LoVo (cell line): ENCODE results near the gene APAF1.

Source experiments
- DNase-seq: peaks from one replicate; pipeline ENCODE4 v3.0.0-alpha.2; 2016; ENCODE audit warnings: low spot score

The APAF1 gene

GRCh38 chr12:98725476-98726247 lies 80.6 kb downstream of the APAF1 start:
- peak; percentile 56 for DNase-seq

DNA sequence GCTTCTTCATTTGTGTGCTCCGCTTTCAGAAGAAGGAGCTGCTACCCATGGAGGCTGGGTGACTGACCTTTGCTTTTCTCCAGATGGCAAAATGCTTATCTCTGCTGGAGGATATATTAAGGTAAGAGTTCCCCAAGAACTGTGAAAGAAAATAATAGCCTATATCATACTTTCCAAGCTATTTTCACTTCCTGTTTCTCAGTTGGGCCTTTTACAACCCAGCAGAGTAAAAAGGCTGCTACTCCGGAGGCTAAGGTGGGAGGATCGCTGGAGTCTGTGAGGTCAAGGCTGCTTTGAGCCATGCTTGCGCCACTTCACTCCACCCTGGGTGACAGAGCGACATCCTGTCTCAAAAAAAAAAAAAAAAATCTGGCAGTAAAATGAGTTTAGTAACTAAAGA lies 82.1 kb downstream of the APAF1 start:
- DNase-seq: no peak

- DNase-seq: no peak
Observed at GRCh38 chr12:98730412-98730811, 85.3 kb downstream of the APAF1 start.

GRCh38 chr12:98733667-98734350 lies 88.7 kb downstream of the APAF1 start:
- DNase-seq: no peak

- DNase-seq: no peak
Observed at GRCh38 chr12:98735821-98736220, 90.7 kb downstream of the APAF1 start.

- DNase-seq: no peak
Observed at GRCh38 chr12:98736352-98737321, 91.5 kb downstream of the APAF1 start.

- no peak for DNase-seq
Observed at GRCh38 chr12:98737322-98737712, 92.2 kb downstream of the APAF1 start.

DNA sequence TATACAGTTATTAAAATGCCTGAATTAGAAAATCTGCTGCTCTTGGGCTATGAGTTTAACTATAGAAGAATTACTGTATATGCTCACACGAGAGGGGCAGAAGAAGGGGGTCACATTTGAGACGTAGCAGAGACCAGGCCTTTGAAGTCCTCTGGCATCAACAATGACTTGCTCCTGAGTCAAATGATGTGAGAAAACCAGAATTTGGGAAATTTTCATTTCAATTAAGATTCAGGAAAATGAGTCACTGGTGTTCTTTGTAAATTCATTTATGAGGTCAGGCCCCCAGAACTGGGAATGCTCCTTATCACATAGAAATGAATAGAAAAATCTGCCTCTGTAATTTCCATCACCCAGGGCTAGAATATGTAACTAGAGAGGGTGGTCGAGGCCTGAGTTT lies 92.9 kb downstream of the APAF1 start:
- no peak for DNase-seq

- no peak for DNase-seq
Observed at GRCh38 chr12:98738539-98738938, 93.4 kb downstream of the APAF1 start.

GRCh38 chr12:98740751-98741150 lies 95.7 kb downstream of the APAF1 start:
- DNase-seq: no peak

DNA sequence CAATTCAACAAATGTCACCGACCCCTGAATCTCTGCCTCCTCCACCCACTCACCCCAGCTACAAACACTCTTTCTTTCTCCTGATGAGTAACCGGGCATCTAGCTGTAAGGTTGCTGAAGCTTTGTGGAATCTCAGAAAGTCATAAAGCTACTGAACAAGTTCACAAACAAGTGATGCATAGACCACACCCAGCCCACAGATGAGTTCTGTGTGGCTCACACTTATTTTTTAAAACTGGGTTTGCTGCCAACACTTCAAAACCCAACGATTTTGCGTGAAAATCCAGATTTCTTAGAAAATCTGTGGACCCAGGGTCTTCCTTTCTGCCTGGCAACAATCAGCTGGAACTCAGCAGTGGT lies 96.1 kb downstream of the APAF1 start:
- no peak for DNase-seq

GRCh38 chr12:98741556-98742265 lies 96.6 kb downstream of the APAF1 start:
- DNase-seq: no peak

GRCh38 chr12:98743362-98743953 lies 98.4 kb downstream of the APAF1 start:
- DNase-seq: peak; percentile 19

GRCh38 chr12:98744680-98745079 lies 99.6 kb downstream of the APAF1 start:
- no peak for DNase-seq

DNA sequence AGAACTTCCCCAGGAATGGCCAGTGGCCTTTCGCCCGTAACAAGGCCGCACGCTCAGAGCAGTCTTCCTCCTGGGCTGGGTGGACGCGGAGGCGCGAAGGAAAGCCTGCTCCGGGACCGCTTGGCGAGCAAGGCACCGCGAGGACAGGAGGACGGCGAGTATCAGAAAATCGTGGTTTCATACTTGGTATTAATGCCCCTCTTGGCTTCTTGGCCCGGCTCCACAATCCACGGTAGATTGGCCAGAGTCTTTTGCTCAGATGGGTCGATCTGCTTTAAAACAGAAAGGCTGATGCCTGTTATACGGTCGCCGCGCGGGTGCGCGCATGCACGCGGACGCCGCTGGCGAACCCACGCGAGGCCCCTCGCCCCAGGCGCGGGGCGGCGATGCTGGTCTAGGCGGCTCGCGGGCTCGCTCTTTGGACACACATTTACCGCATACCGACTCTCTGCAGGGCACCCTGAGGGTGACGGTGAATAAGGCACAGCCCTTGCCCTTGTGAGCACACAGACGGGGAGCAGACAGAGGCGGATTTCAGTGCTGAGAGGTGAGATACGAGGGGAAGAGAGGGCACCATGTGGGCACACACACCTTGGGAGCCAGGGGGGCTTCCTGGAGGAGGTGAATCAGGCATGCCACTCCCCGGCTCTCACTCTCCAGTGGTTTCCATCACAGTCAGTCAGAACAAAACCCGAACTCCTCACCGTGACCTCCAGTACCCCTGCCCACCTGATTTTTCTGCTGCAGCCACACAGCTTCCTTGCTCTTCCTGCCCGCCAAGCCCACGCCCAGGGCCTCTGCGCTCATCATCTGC lies 100.7 kb downstream of the APAF1 start:
- no peak for DNase-seq

- DNase-seq: no peak
Observed at GRCh38 chr12:98748463-98748862, 103.4 kb downstream of the APAF1 start.

- no peak for DNase-seq
Observed at GRCh38 chr12:98750511-98750910, 105.4 kb downstream of the APAF1 start.

DNA sequence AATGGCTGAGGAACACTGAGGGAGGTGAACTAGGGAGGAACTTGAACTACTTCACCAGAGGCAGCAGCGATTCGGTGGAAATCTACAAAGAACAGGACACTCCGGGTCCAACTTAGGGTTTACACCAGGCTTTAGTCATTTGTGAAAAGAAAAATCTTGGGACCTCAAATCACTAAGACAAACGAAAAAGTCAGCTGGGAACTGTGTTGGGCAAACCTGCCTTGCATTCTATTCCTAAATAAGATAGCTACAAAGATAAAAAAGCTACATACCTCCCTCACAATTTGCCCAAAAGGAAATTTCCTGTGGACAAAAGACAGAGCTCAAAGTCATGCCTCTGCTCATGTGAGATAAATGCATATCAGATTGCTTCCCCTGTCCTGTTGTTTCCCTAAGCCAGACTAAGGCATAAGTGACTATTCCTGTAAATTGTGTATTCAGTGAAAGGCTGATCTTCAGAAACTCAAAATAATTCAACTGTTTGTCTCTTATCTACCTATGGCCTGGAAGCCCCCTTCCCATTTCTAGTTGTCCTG lies 106.6 kb downstream of the APAF1 start:
- DNase-seq: no peak

DNA sequence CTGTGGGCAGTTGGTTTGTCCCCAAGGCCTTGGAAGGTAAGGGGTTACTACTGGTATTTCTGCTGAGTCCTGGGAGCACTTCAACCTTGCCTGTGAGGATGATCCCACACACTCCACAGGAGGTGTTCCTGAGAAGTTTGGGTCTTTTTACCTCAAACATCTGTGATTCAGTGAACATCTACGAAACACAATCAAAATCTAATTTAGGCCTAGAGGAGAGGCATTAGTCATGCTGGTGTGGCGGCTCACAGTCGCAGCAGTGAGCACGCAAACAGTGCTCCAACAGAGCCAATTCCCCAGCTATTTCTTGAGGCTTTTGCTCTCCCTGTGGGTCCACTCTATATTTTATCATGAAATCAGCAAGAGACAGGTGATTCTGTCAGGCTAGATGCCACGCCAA lies 107.6 kb downstream of the APAF1 start:
- no peak for DNase-seq

GRCh38 chr12:98754095-98754494 lies 109.0 kb downstream of the APAF1 start:
- peak; percentile 35 for DNase-seq
